Measurements from ENCODE around the gene ADORA1.
A peak's percentile ranks its signal among the peaks of the same experiment; 100 is the strongest.

The ADORA1 gene

DNA sequence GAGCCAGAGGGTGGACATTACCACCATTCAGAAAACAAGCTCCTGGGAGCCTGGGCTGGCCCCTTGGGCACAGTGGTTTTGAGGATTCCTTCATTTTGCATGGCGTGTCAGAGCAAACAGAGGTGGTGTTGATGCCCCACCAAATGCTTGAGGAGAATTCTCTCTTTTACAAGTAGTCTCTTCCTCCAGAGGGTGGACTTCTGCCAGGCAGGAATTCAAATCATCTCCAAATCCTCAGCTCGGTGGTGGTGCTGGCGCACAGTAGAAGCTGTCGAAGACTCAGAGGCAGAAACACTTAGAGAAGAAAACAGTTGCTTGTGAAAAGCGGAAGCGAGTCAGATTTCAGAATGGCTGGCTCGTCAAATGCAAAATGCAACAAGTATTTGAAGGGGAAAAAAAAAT lies 62.4 kb downstream of the ADORA1 start:
- no peak for DNase-seq (ENCODE audit: low read depth, low spot score)
- TF ChIP-seq CTCF (IDR thresholded peaks at IDR 0.05; ENCODE audit: low read depth, low read length) = no peak
- no peak overlapping the region for H3K4me3 ChIP-seq (ENCODE audit: low read depth, low read length)
- in situ Hi-C loops (cut with HindIII; ENCODE audit: low sequenced_read_pairs) = no loop called here

GRCh38 chr1:203190949-203191348 lies 63.4 kb downstream of the ADORA1 start:
- no peak overlapping the region for H3K4me3 ChIP-seq (ENCODE audit: low read depth, low read length)
- TF ChIP-seq CTCF (IDR thresholded peaks at IDR 0.05; ENCODE audit: low read depth, low read length) = no peak
- in situ Hi-C loops (cut with HindIII; ENCODE audit: low sequenced_read_pairs) = no loop called here
- no peak for DNase-seq (ENCODE audit: low read depth, low spot score)

GRCh38 chr1:203196371-203196770 lies 68.8 kb downstream of the ADORA1 start:
- no peak for DNase-seq (ENCODE audit: low read depth, low spot score)
- in situ Hi-C loops (cut with HindIII; ENCODE audit: low sequenced_read_pairs) = no loop called here
- no peak overlapping the region for H3K4me3 ChIP-seq (ENCODE audit: low read depth, low read length)
- no peak for TF ChIP-seq CTCF (IDR thresholded peaks at IDR 0.05; ENCODE audit: low read depth, low read length)

GRCh38 chr1:203197625-203198024 lies 70.1 kb downstream of the ADORA1 start:
- no peak overlapping the region for H3K4me3 ChIP-seq (ENCODE audit: low read depth, low read length)
- peak; percentile 70 for DNase-seq (ENCODE audit: low read depth, low spot score)
- TF ChIP-seq CTCF (IDR thresholded peaks at IDR 0.05; ENCODE audit: low read depth, low read length) = no peak
- in situ Hi-C loops (cut with HindIII; ENCODE audit: low sequenced_read_pairs) = no loop called here

DNA sequence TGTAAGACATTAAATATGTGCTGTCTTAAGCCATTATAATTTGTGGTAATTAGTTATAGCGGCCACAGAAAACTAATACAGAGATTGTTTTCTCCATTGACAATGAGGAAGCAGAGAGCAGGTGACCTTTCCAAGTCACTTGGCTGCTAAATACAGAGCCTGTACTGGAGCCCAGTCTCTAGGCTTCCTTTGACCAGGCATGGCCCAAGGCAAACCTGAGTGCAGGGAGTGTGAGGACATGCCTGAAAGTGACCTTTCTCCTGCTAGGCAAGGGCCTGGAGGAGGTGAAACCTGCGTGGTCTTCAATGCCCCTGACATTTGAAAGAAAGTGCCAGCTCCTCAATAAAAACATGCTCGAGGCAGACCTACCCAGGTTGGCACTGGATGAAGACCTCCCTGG lies 71.5 kb downstream of the ADORA1 start:
- in situ Hi-C loops (cut with HindIII; ENCODE audit: low sequenced_read_pairs) = no loop called here

GRCh38 chr1:203199481-203199815 lies 71.9 kb downstream of the ADORA1 start:
- no peak overlapping the region for H3K4me3 ChIP-seq (ENCODE audit: low read depth, low read length)
- in situ Hi-C loops (cut with HindIII; ENCODE audit: low sequenced_read_pairs) = no loop called here
- TF ChIP-seq CTCF (IDR thresholded peaks at IDR 0.05; ENCODE audit: low read depth, low read length) = no peak
- DNase-seq (ENCODE audit: low read depth, low spot score) = no peak

More for the DNA sequence above, 71.5 kb downstream of the ADORA1 start:
- DNase-seq (ENCODE audit: low read depth, low spot score) = no peak
- no peak overlapping the region for H3K4me3 ChIP-seq (ENCODE audit: low read depth, low read length)
- no peak for TF ChIP-seq CTCF (IDR thresholded peaks at IDR 0.05; ENCODE audit: low read depth, low read length)

Measured in astrocyte of the spinal cord (primary cell).